Thymus (tissue), 11 donors: ENCODE results near the gene VPS8. TPM values are rescaled to one million over a fixed set of nuclear protein-coding genes. Genes with fewer than 3 reads are reported as not detected.
"Not testable (repeated sequence)": the region's sequence is repeated elsewhere in the genome, so short reads cannot be mapped to it uniquely, and the experiment has no call there.

Source experiments
- DNase-seq, 9 donors: peaks; one replicate each; pipeline ENCODE4 v3.0.0-alpha.2; 2013; ENCODE audit warnings: low spot score in 9 of 9, low read depth in 6 of 9, missing footprints in 1 of 9
- H3K27ac ChIP-seq, 2 donors: one replicate each; pipeline ENCODE4 v1.5.1; 2013; ENCODE audit warnings: control low read depth in 1 of 2, low read depth in 1 of 2, low read length in 1 of 2, mild to moderate bottlenecking in 1 of 2, moderate library complexity in 1 of 2
- H3K27me3 ChIP-seq, 2 donors: one replicate each; pipeline ENCODE4 v1.5.1; 2013; ENCODE audit warnings: low read length in 1 of 2; ENCODE audit not compliant: control insufficient read depth in 2 of 2, insufficient read depth in 1 of 2
- H3K36me3 ChIP-seq, 2 donors: one replicate each; pipeline ENCODE4 v1.5.1; 2013; ENCODE audit warnings: low read length in 1 of 2, mild to moderate bottlenecking in 1 of 2, moderate library complexity in 1 of 2; ENCODE audit not compliant: control insufficient read depth in 2 of 2, insufficient read depth in 2 of 2
- H3K4me1 ChIP-seq, 2 donors: one replicate each; pipeline ENCODE4 v1.5.1; 2013; ENCODE audit warnings: low read length in 2 of 2; ENCODE audit not compliant: control insufficient read depth in 2 of 2, insufficient read depth in 2 of 2
- H3K4me3 ChIP-seq, 2 donors: one replicate each; pipeline ENCODE4 v1.5.1; 2013; ENCODE audit warnings: low read length in 2 of 2, control low read depth in 1 of 2, mild to moderate bottlenecking in 1 of 2
- H3K9me3 ChIP-seq, 2 donors: one replicate each; pipeline ENCODE4 v1.5.1; 2013; ENCODE audit warnings: low read length in 1 of 2, mild to moderate bottlenecking in 1 of 2; ENCODE audit not compliant: control insufficient read depth in 2 of 2, insufficient read depth in 1 of 2
- WGBS: extraction: QIAGEN DNeasy Blood & Tissue Kit; methylation state at CpG from one replicate; pipeline ENCODE4 v1.1.7; 2013; 5-methylcytosine and 5-hydroxymethylcytosine counted together
- polyA plus RNA-seq: library from polyadenylated mRNA; stranded (reverse); fragments of 200-250 nt; gene quantifications from one replicate; pipeline ENCODE4 v1.2.3, GENCODE V29; 2013
- total RNA-seq: library from RNA; stranded (reverse); fragments of 120-200 nt; gene quantifications from one replicate; pipeline ENCODE4 v1.2.4, GENCODE V29; 2013
- donor health status: healthy.

VPS8 gene
- total and polyA plus RNA-seq, 2 donors, result 20.1 to 36.1 TPM

DNA sequence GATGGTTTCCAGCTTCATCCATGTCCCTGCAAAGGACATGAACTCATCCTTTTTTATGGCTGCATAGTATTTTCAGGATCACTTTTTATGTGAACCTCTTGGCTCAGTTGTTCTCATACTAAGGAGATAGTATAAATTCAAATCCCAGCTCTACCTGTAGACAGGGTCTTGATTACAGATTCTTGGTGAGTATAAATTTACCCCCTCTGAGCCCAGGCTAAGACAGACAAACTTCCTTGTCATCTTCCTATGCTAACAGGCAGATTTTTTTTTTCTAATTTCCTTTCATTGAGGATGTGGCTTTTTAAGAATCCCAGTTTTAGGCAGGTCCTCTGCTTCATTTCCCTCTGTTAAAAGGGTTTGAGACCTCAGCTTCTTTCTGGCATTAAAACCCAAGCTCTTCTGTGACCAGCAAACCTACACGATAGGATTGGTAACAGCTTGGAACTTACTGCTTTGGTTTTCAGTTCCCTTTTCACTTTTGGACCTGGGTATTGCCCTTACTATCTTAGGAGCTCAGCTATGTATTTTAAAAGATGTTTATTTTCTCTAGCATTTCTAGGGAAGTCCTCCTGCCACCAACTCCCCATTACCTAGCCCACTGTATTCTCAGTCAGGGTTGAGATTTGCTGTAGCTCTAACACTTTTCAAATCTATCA is 72.5 kb downstream of the VPS8 start:
- 93% methylated on average over 1 of the region's 1 CpG for WGBS
- no peaks in the 10 kb centered on the region for H3K27me3 ChIP-seq
- no peaks in the 10 kb centered on the region for H3K4me1 ChIP-seq
- no peak overlapping the region for H3K4me3 ChIP-seq
- DNase-seq, result no peak
- no peaks in the 10 kb centered on the region for H3K9me3 ChIP-seq
- H3K36me3 ChIP-seq, result peaks cover 0 to 3% of the 10 kb centered on the region in 2 donors
- H3K27ac ChIP-seq, result no peak overlapping the region

- no peak overlapping the region for H3K4me3 ChIP-seq
- H3K36me3 ChIP-seq, result peaks cover 0 to 3% of the 10 kb centered on the region in 2 donors
- no peaks in the 10 kb centered on the region for H3K9me3 ChIP-seq
- no peaks in the 10 kb centered on the region for H3K27me3 ChIP-seq
- no peak for DNase-seq
- H3K27ac ChIP-seq, result no peak overlapping the region
- H3K4me1 ChIP-seq, result no peaks in the 10 kb centered on the region
- WGBS, result 96% methylated on average over 4 of the region's 4 CpGs
Measured at GRCh38 chr3:184885112-184885511, 73.1 kb downstream of the VPS8 start.

GRCh38 chr3:184887574-184887973 is 75.6 kb downstream of the VPS8 start:
- Histone ChIP-seq H3K4me3 (no peak overlapping the region), H3K9me3 (no peaks in the 10 kb centered on the region), H3K36me3 (peaks cover 0 to 3% of the 10 kb centered on the region in 2 donors), H3K27ac (no peak overlapping the region), H3K27me3 (no peaks in the 10 kb centered on the region), H3K4me1 (no peaks in the 10 kb centered on the region)
- DNase-seq, result no peak
- WGBS, result 97% methylated on average over 2 of the region's 2 CpGs

GRCh38 chr3:184889312-184889904 is 77.4 kb downstream of the VPS8 start:
- 98% methylated on average over 6 of the region's 6 CpGs for WGBS
- Histone ChIP-seq H3K4me1 (no peaks in the 10 kb centered on the region), H3K4me3 (no peak overlapping the region), H3K9me3 (no peaks in the 10 kb centered on the region), H3K36me3 (peaks cover 0 to 3% of the 10 kb centered on the region in 2 donors), H3K27me3 (no peaks in the 10 kb centered on the region), H3K27ac (no peak overlapping the region)
- DNase-seq, result no peak

GRCh38 chr3:184894051-184894450 is 82.1 kb downstream of the VPS8 start:
- Histone ChIP-seq H3K27me3 (no peaks in the 10 kb centered on the region), H3K4me3 (no peak overlapping the region), H3K27ac (no peak overlapping the region), H3K36me3 (no peaks in the 10 kb centered on the region), H3K4me1 (no peaks in the 10 kb centered on the region), H3K9me3 (no peaks in the 10 kb centered on the region)
- 97% methylated on average over 1 of the region's 1 CpG for WGBS
- no peak for DNase-seq

DNA sequence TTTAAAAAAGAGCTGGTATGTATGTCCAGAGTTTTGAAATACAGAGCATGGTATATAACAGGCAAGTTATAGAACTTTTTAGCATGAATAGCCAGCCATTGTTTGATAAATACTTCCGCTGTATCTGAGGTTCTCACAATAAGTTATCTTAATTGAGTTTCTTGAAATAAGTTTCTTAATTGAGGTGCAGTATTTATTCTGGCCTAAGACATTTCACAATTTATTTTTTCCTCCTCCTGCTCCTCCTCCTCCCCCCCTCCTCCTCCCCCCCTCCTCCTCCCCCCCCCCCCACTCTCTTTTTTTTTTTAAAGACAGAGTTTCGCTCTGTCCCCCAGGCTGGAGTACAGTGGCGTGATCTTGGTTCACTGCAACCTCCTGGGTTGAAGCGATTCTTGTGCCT is 83.4 kb downstream of the VPS8 start:
- DNase-seq, result no peak
- H3K4me3 ChIP-seq, result no peak overlapping the region
- no peaks in the 10 kb centered on the region for H3K27me3 ChIP-seq
- H3K4me1 ChIP-seq, result no peaks in the 10 kb centered on the region
- H3K27ac ChIP-seq, result no peak overlapping the region
- 98% methylated on average over 4 of the region's 4 CpGs for WGBS
- H3K36me3 ChIP-seq, result no peaks in the 10 kb centered on the region
- H3K9me3 ChIP-seq, result no peaks in the 10 kb centered on the region

GRCh38 chr3:184896336-184896735 is 84.4 kb downstream of the VPS8 start:
- DNase-seq, result no peak
- Histone ChIP-seq H3K9me3 (no peaks in the 10 kb centered on the region), H3K27ac (no peak overlapping the region), H3K4me3 (no peak overlapping the region), H3K27me3 (no peaks in the 10 kb centered on the region), H3K36me3 (no peaks in the 10 kb centered on the region), H3K4me1 (no peaks in the 10 kb centered on the region)
- 97% methylated on average over 2 of the region's 2 CpGs for WGBS

GRCh38 chr3:184899953-184900595 is 88.1 kb downstream of the VPS8 start:
- no peaks in the 10 kb centered on the region for H3K27me3 ChIP-seq
- DNase-seq, result no peak
- peaks cover 0 to 2% of the 10 kb centered on the region in 2 donors for H3K36me3 ChIP-seq
- 98% methylated on average over 5 of the region's 5 CpGs for WGBS
- H3K4me1 ChIP-seq, result no peaks in the 10 kb centered on the region
- peaks cover 0 to 3% of the 10 kb centered on the region in 2 donors for H3K9me3 ChIP-seq
- H3K27ac ChIP-seq, result no peak overlapping the region
- H3K4me3 ChIP-seq, result no peak overlapping the region

- WGBS, result 99% methylated on average over 4 of the region's 4 CpGs
- not testable (repeated sequence) for H3K9me3 ChIP-seq, H3K36me3 ChIP-seq, H3K27me3 ChIP-seq, H3K4me1 ChIP-seq, H3K27ac ChIP-seq, H3K4me3 ChIP-seq, DNase-seq
Measured at GRCh38 chr3:184907031-184907430, 95.1 kb downstream of the VPS8 start.
